Astrocyte of the cerebellum (primary cell): Measurements from ENCODE around the gene DNAJC10.

Experiments used
- DNase-seq: peaks from one replicate; pipeline ENCODE4 v3.0.0-alpha.2; 2011; ENCODE audit warnings: low read depth
- H3K4me3 ChIP-seq: 2 replicates; pipeline ENCODE4 v1.5.1; 2011; ENCODE audit warnings: mild to moderate bottlenecking, low read depth, low read length, moderate library complexity
- CTCF ChIP-seq: IDR thresholded peaks from 2 replicates; pipeline ENCODE4 v1.5.1; 2012; ENCODE audit warnings: low read length, low read depth, moderate library complexity, mild to moderate bottlenecking; ENCODE audit errors: missing control alignments
- in situ Hi-C: cut with HindIII; loops from 2 replicates; pipeline ENCODE4 v1.10.0; 2017; ENCODE audit warnings: low sequenced_read_pairs

DNAJC10 gene

DNA sequence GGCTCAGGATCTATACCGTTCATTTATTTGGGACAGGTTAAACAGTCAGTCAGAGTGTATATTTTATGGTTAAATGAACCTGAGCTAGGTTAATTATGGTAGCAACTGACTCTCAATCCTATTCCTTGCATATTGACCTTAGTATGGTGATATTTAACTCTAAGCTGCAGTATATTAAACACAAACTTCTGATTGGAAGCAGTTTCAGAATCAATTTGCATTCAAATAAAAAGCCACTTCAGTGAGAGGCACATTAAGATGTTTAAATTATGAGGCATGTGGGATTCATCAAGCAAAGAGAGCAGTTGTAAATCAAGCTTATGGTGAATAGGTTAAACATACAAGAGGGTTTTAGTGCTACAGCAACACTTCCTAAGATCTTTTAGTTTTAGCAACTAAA lies 110.0 kb downstream of the DNAJC10 start:
- no peak for DNase-seq
- in situ Hi-C loops, result no loop called here
- no peak for TF ChIP-seq CTCF
- H3K4me3 ChIP-seq, result no peak overlapping the region

GRCh38 chr2:182826496-182826895 lies 110.4 kb downstream of the DNAJC10 start:
- DNase-seq, result no peak
- H3K4me3 ChIP-seq, result no peak overlapping the region
- no peak for TF ChIP-seq CTCF
- in situ Hi-C loops, result no loop called here

DNA sequence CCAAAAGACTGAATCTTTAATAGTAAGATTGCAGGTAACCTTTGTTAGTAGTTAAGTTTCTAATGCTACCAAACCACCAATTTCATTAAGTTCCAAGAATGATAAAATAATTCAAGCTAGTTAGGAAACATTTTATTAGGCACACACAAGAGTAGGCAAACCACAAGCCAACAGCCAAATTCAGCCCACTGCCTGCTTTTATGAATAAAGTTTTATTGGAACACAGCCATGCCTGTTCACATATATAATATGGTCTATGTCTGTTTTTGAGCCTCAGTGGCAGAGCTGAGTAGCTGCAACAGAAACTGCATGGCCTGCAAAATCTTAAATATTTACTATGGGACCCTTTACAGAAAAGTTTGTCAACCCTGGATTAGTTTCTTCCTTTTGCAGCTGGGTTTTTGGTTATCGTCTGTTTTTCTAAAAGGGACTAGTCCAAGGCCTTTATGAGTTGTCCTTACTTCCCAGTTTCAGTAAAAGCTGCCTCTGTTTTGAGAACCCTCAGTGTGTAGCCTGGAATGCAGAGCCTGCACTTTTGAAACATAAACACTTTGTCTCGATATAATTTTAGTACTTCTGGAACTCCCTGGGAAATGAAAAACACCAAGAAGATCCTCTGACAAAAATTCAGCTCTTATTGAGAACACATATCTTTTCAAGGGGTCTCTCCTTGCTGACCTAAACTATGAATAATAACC lies 111.3 kb downstream of the DNAJC10 start:
- no peak for TF ChIP-seq CTCF
- no peak for DNase-seq
- in situ Hi-C loops, result no loop called here
- H3K4me3 ChIP-seq, result no peak overlapping the region

- no peak for TF ChIP-seq CTCF
- no peak overlapping the region for H3K4me3 ChIP-seq
- DNase-seq, result no peak
- in situ Hi-C loops, result no loop called here
These were observed 115.0 kb downstream of the DNAJC10 start for GRCh38 chr2:182831101-182831500.

DNA sequence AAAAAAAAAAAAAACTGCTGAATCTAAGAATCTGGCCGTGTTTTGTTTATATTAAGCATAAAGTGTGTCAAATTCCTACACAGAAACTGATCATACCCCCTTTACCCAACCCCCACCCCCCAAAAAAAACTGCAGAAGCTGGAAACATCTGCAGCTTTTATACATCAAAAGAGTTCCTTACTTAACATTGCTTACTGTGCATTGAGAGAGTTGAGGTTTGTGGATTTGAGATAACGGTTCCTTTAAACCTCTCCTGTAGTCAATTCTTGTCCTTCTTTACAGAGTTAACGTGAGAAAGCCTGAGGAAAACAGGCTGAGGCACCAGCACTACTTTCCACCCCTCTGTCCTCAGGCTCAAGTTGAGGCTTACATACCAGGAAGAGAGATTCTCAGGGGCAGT lies 115.9 kb downstream of the DNAJC10 start:
- in situ Hi-C loops, result no loop called here
- no peak for DNase-seq
- TF ChIP-seq CTCF, result no peak
- no peak overlapping the region for H3K4me3 ChIP-seq

GRCh38 chr2:182833084-182833854 lies 117.2 kb downstream of the DNAJC10 start:
- TF ChIP-seq CTCF, result no peak
- in situ Hi-C loops, result no loop called here
- H3K4me3 ChIP-seq, result no peak overlapping the region
- DNase-seq, result no peak
